H9 (cell line): ENCODE measurements around the gene AK5. TPM values are rescaled to one million over a fixed set of nuclear protein-coding genes. Genes with fewer than 3 reads are reported as not detected.

ENCODE experiments used
- DNase-seq: peaks from one replicate; pipeline ENCODE4 v3.0.0-alpha.2; 2017
- H2AFZ ChIP-seq: one replicate; pipeline ENCODE4 v1.6.1; 2013; ENCODE audit warnings: mild to moderate bottlenecking, low read length, control low read depth, moderate library complexity
- H2AK5ac ChIP-seq: 2 replicates; pipeline ENCODE4 v1.6.1; 2013; ENCODE audit warnings: low read length, control low read depth, mixed read lengths; ENCODE audit not compliant: insufficient read length
- H2BK120ac ChIP-seq: one replicate; pipeline ENCODE4 v1.6.1; 2013; ENCODE audit warnings: low read depth, mild to moderate bottlenecking, low read length, control low read depth, inconsistent platforms; ENCODE audit not compliant: poor library complexity, severe bottlenecking
- H2BK12ac ChIP-seq: 2 replicates; pipeline ENCODE4 v1.6.1; 2013; ENCODE audit warnings: low read length, control low read depth, mixed read lengths, low read depth; ENCODE audit not compliant: insufficient read length
- H2BK15ac ChIP-seq: 2 replicates; pipeline ENCODE4 v1.6.1; 2013; ENCODE audit warnings: low read depth, low read length, control low read depth
- H2BK20ac ChIP-seq: one replicate; pipeline ENCODE4 v1.6.1; 2013; ENCODE audit warnings: low read depth, mild to moderate bottlenecking, low read length, control low read depth, inconsistent platforms; ENCODE audit not compliant: poor library complexity, severe bottlenecking
- H2BK5ac ChIP-seq: 2 replicates; pipeline ENCODE4 v1.6.1; 2013; ENCODE audit warnings: low read length, control low read depth, mixed read lengths; ENCODE audit not compliant: insufficient read length
- H3K14ac ChIP-seq: 2 replicates; pipeline ENCODE4 v1.6.1; 2013; ENCODE audit warnings: low read length, control low read depth; ENCODE audit not compliant: insufficient read depth
- H3K18ac ChIP-seq: 2 replicates; pipeline ENCODE4 v1.6.1; 2013; ENCODE audit warnings: low read depth, mild to moderate bottlenecking, mixed read lengths, low read length, control low read depth; ENCODE audit not compliant: insufficient read length
- H3K23ac ChIP-seq: 2 replicates; pipeline ENCODE4 v1.6.1; 2013; ENCODE audit warnings: low read length, control low read depth, mixed read lengths, low read depth; ENCODE audit not compliant: insufficient read length
- H3K23me2 ChIP-seq: 2 replicates; pipeline ENCODE4 v1.6.1; 2013; ENCODE audit warnings: low read depth, mild to moderate bottlenecking, mixed read lengths, low read length, control low read depth; ENCODE audit not compliant: insufficient read length, poor library complexity, severe bottlenecking
- H3K27ac ChIP-seq: 2 replicates; pipeline ENCODE4 v1.5.1; 2013; ENCODE audit warnings: low read length, control low read depth, mixed read lengths, low read depth; ENCODE audit not compliant: insufficient read length
- H3K27me3 ChIP-seq: 2 replicates; pipeline ENCODE4 v1.6.1; 2013; ENCODE audit warnings: low read length, control low read depth, inconsistent platforms; ENCODE audit not compliant: insufficient read depth
- H3K4ac ChIP-seq: 2 replicates; pipeline ENCODE4 v1.6.1; 2013; ENCODE audit warnings: low read depth, mild to moderate bottlenecking, control low read depth, inconsistent platforms, low read length, moderate library complexity
- H3K4me1 ChIP-seq: 2 replicates; pipeline ENCODE4 v1.6.1; 2013; ENCODE audit warnings: low read length, control low read depth, inconsistent platforms; ENCODE audit not compliant: insufficient read depth
- H3K4me2 ChIP-seq: 2 replicates; pipeline ENCODE4 v1.6.1; 2013; ENCODE audit warnings: low read length, control low read depth, mixed read lengths; ENCODE audit not compliant: insufficient read length, insufficient read depth
- H3K56ac ChIP-seq: 2 replicates; pipeline ENCODE4 v1.6.1; 2013; ENCODE audit warnings: low read depth, mild to moderate bottlenecking, mixed read lengths, low read length, control low read depth; ENCODE audit not compliant: insufficient read length
- H3K79me1 ChIP-seq: 2 replicates; pipeline ENCODE4 v1.6.1; 2013; ENCODE audit warnings: low read depth, mild to moderate bottlenecking, moderate library complexity, low read length, control low read depth, inconsistent platforms; ENCODE audit not compliant: insufficient read depth, poor library complexity, severe bottlenecking
- H3K79me2 ChIP-seq: 2 replicates; pipeline ENCODE4 v1.6.1; 2013; ENCODE audit warnings: low read length, control low read depth, inconsistent platforms; ENCODE audit not compliant: insufficient read depth
- H3K9ac ChIP-seq: 2 replicates; pipeline ENCODE4 v1.6.1; 2013; ENCODE audit warnings: low read length, control low read depth, mixed read lengths; ENCODE audit not compliant: insufficient read length; ENCODE audit errors: extremely low read depth
- H3K9me3 ChIP-seq: one replicate; pipeline ENCODE4 v1.6.1; 2013; ENCODE audit warnings: low read depth, low read length, inconsistent platforms; ENCODE audit not compliant: control insufficient read depth
- H3T11ph ChIP-seq: one replicate; pipeline ENCODE4 v1.6.1; 2013; ENCODE audit warnings: mild to moderate bottlenecking, low read length, control low read depth, inconsistent platforms
- H4K20me1 ChIP-seq: one replicate; pipeline ENCODE4 v1.6.1; 2013; ENCODE audit not compliant: control insufficient read depth, insufficient read length, insufficient read depth
- H4K5ac ChIP-seq: 2 replicates; pipeline ENCODE4 v1.6.1; 2013; ENCODE audit warnings: low read depth, mild to moderate bottlenecking, mixed read lengths, low read length, control low read depth; ENCODE audit not compliant: insufficient read length
- H4K8ac ChIP-seq: replicated peaks from 2 replicates; pipeline ENCODE4 v1.6.1; 2013; ENCODE audit warnings: low read length, control low read depth, mixed read lengths, low read depth; ENCODE audit not compliant: insufficient read length
- H4K91ac ChIP-seq: 2 replicates; pipeline ENCODE4 v1.6.1; 2013; ENCODE audit warnings: low read depth, mild to moderate bottlenecking, moderate library complexity, mixed read lengths, low read length, control low read depth; ENCODE audit not compliant: insufficient read length
- H3K27ac Mint-ChIP-seq, 3 experiments: 2 replicates in 2 of 3; 3 replicates in 1 of 3; pipeline ENCODE4 v1.8.0; 2020 to 2021; ENCODE audit warnings: mixed read lengths in 3 of 3, mild to moderate bottlenecking in 1 of 3, moderate library complexity in 1 of 3
- H3K27me3 Mint-ChIP-seq: 2 replicates; pipeline ENCODE4 v1.8.0; 2021; ENCODE audit warnings: low read depth, mild to moderate bottlenecking, moderate library complexity, mixed read lengths
- H3K36me3 Mint-ChIP-seq, 3 experiments: 2 replicates in 2 of 3; 3 replicates in 1 of 3; pipeline ENCODE4 v1.8.0; 2020 to 2021; ENCODE audit warnings: low read depth in 3 of 3, mixed read lengths in 3 of 3; ENCODE audit not compliant: insufficient read depth in 1 of 3
- H3K4me1 Mint-ChIP-seq, 2 experiments: 2 replicates each; pipeline ENCODE4 v1.8.0; 2020; ENCODE audit warnings: mixed read lengths in 2 of 2
- H3K4me3 Mint-ChIP-seq, 2 experiments: 2 replicates in 1 of 2; 3 replicates in 1 of 2; pipeline ENCODE4 v1.8.0; 2020 to 2021; ENCODE audit warnings: mild to moderate bottlenecking in 2 of 2, mixed read lengths in 2 of 2, moderate library complexity in 1 of 2
- H3K9me3 Mint-ChIP-seq, 2 experiments: 2 replicates in 1 of 2; 3 replicates in 1 of 2; pipeline ENCODE4 v1.8.0; 2020; ENCODE audit warnings: mild to moderate bottlenecking in 2 of 2, mixed read lengths in 2 of 2, moderate library complexity in 1 of 2
- CTCF ChIP-seq: fragments of 200-600 bp; sonication (generic); conservative IDR thresholded peaks from 3 replicates; pipeline ENCODE4 v1.8.0; 2021; ENCODE audit warnings: antibody characterized with exemption, mild to moderate bottlenecking
- whole genome bisulfite sequencing: extraction: QIAGEN DNeasy Blood & Tissue Kit; methylation state at CpG from one replicate; pipeline ENCODE4 v1.1.7; 2013; ENCODE audit warnings: missing lambda C conversion rate, low lambda C conversion rate, mixed read lengths; ENCODE audit not compliant: insufficient read length; ENCODE audit errors: extremely low coverage; 5-methylcytosine and 5-hydroxymethylcytosine counted together
- total RNA-seq: library from RNA; stranded (reverse); gene quantifications from 2 replicates; pipeline ENCODE4 v1.2.1, GENCODE V29; 2021

AK5 gene
- total RNA-seq, 1 experiment from 2014 or later, result 2.5 TPM

- no peak overlapping the region for H3K18ac ChIP-seq
- no CpG with 5 or more reads among the region's 1 CpG for WGBS
- no peaks in the 10 kb centered on the region for H3K9me3 ChIP-seq
- H3K23me2 ChIP-seq, result no peaks in the 10 kb centered on the region
- H2AFZ ChIP-seq, result no peak overlapping the region
- H3K27me3 ChIP-seq, result peaks cover 4% of the 10 kb centered on the region; the same call in 1 of the 2 replicates
- H3K27ac Mint-ChIP-seq, result no peak overlapping the region
- H3K4me3 Mint-ChIP-seq, result no peak overlapping the region
- H4K91ac ChIP-seq, result no peak overlapping the region
- no peaks in the 10 kb centered on the region for H3K79me1 ChIP-seq
- DNase-seq, result no peak
- no peak overlapping the region for H3K14ac ChIP-seq
- no peak overlapping the region for H4K8ac ChIP-seq
- peaks cover 20% of the 10 kb centered on the region for H3K27me3 Mint-ChIP-seq
- H3K4ac ChIP-seq, result no peak overlapping the region
- no peak overlapping the region for H3K56ac ChIP-seq
- no peak overlapping the region for H3K9ac ChIP-seq
- no peak overlapping the region for H2BK120ac ChIP-seq
- H4K20me1 ChIP-seq, result no peaks in the 10 kb centered on the region
- H3K4me1 ChIP-seq, result no peaks in the 10 kb centered on the region
- no peak overlapping the region for H2BK5ac ChIP-seq
- H3K9me3 Mint-ChIP-seq, result no peaks in the 10 kb centered on the region
- H3K79me2 ChIP-seq, result no peaks in the 10 kb centered on the region
- no peak overlapping the region for H2BK12ac ChIP-seq
- H2BK15ac ChIP-seq, result no peak overlapping the region
- no peak overlapping the region for H2AK5ac ChIP-seq
- no peaks in the 10 kb centered on the region for H3K36me3 Mint-ChIP-seq
- peaks cover 8 to 10% of the 10 kb centered on the region in 2 experiments for H3K4me1 Mint-ChIP-seq
- no peak overlapping the region for H4K5ac ChIP-seq
- no peak overlapping the region for H2BK20ac ChIP-seq
- H3K23ac ChIP-seq, result no peak overlapping the region
- no peak for TF ChIP-seq CTCF
- H3T11ph ChIP-seq, result no peak overlapping the region
- H3K27ac ChIP-seq, result no peak overlapping the region
- H3K4me2 ChIP-seq, result no peak overlapping the region
Observed at GRCh38 chr1:77263708-77264107, 18.1 kb upstream of the AK5 start.
